ENCODE results near the gene NPR1. TPM values are rescaled to one million over a fixed set of nuclear protein-coding genes. Genes with fewer than 3 reads are reported as not detected.
"Not testable (repeated sequence)": the region's sequence is repeated elsewhere in the genome, so short reads cannot be mapped to it uniquely, and the experiment has no call there.

Gene NPR1
- total RNA-seq, 1 donor from 2014 or later, result 5.9 TPM

DNA sequence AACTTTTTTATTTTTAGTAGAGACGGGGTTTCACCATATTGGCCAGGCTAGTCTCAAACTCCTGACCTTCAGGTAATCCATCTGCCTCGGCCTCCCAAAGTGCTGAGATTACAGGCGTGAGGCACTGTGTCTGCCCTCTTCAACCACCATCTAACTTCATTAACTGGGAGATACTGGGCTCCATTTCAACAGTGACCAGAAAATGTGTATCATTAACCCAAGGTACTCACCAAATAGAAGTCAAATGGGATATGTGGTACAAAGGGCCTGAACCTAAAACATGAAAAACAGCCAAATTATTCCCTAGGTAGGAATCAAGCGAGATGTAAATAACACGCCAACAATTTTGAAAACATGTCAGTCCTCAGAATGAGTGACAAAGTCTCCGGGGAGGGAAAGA, 8.9 kb upstream of the NPR1 start:
- Mint-ChIP-seq H3K4me3 (no peak overlapping the region), H3K27me3 (ENCODE audit: low read depth) (no peaks in the 10 kb centered on the region), H3K27ac (no peak overlapping the region), H3K36me3 (peaks cover 27% of the 10 kb centered on the region), H3K4me1 (peaks cover 17% of the 10 kb centered on the region), H3K9me3 (no peaks in the 10 kb centered on the region)
- TF ChIP-seq CTCF (IDR thresholded peaks at IDR 0.05; ENCODE audit: unreplicated experiment), result no peak
- no peak for DNase-seq (ENCODE audit: low spot score in 2 of 2, unreplicated experiment in 2 of 2)

- H3K4me1 Mint-ChIP-seq, result peaks cover 17% of the 10 kb centered on the region
- DNase-seq (ENCODE audit: low spot score in 2 of 2, unreplicated experiment in 2 of 2), result no peak
- peaks cover 20% of the 10 kb centered on the region for H3K36me3 Mint-ChIP-seq
- no peaks in the 10 kb centered on the region for H3K9me3 Mint-ChIP-seq
- H3K27me3 Mint-ChIP-seq (ENCODE audit: low read depth), result no peaks in the 10 kb centered on the region
- no peak overlapping the region for H3K4me3 Mint-ChIP-seq
- no peak overlapping the region for H3K27ac Mint-ChIP-seq
- TF ChIP-seq CTCF (IDR thresholded peaks at IDR 0.05; ENCODE audit: unreplicated experiment), result no peak
Measured at GRCh38 chr1:153670257-153670858, 8.1 kb upstream of the NPR1 start.

GRCh38 chr1:153670859-153671627, 7.4 kb upstream of the NPR1 start, which contains the start of gene ILF2:
ILF2 (minus strand) TSS chr1:153670993; CDS start chr1:153670922, 71 bp downstream.
- Mint-ChIP-seq H3K9me3 (no peaks in the 10 kb centered on the region), H3K4me3 (no peak within 1 kb of the TSS), H3K4me1 (peaks cover 17% of the 10 kb centered on the region), H3K27me3 (ENCODE audit: low read depth) (no peaks in the 10 kb centered on the region), H3K27ac (peak within 1 kb of the TSS; percentile 67), H3K36me3 (peaks cover 18% of the 10 kb centered on the region)
- DNase-seq (ENCODE audit: low spot score in 2 of 2, unreplicated experiment in 2 of 2), result peak; percentile 87 to 97
- TF ChIP-seq CTCF (IDR thresholded peaks at IDR 0.05; ENCODE audit: unreplicated experiment), result no peak

DNA sequence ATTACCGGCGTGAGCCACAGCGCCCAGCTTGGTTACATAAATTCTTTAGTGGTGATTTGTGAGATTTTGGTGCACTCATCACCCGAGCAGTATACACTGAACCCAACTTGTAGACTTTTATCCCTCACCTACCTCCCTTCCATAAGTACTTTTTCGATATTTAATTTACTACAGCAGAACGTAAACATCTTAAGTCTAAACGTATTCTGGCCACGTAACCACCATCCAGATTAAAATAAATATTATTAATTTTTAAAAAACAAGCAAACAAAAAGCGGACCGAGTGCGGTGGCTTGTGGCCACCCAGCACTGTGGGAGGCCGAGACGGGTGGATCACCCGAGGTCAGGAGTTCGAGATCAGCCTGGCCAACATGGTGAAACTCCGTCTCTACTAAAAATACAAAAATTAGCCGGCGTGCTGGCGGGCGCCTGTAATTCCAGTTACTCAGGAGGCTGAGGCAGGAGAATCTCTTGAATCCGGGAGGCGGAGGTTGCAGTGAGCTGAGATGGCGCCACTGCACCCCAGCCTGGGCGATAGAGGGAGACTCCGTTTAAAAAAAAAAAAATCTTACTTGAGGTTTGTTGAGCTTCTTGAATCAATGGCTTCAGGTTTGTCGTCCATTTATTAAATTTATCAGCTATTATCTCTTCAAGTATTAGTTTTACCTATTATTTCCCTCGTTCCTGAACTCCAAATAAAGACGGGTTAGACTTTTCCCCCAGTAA, 6.7 kb upstream of the NPR1 start:
- DNase-seq (ENCODE audit: low spot score in 2 of 2, unreplicated experiment in 2 of 2); H3K27me3 Mint-ChIP-seq (ENCODE audit: low read depth); H3K4me3 Mint-ChIP-seq; H3K9me3 Mint-ChIP-seq: not testable (repeated sequence)
- H3K36me3 Mint-ChIP-seq, result peaks cover 18% of the 10 kb centered on the region
- H3K4me1 Mint-ChIP-seq, result peaks cover 17% of the 10 kb centered on the region
- peak overlapping the region; percentile 67 for H3K27ac Mint-ChIP-seq

DNA sequence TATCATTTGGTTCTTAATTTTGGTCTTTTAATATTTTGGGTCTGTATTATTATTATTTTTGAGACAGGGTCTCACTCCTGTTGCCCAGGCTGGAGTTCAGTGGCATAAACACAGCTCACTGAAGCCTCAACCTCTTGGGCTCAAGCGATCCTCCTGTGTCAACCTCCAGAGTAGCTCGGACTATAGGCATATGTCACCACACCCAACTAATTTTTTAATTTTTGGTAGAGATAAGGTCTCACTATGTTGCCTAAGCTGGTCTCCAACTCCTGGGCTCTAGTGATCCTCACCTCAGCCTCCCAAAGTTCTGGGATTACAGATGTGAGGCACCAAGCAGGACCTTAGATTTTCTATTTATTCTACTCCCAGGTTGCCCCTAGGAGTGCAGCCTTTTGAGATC, 5.0 kb upstream of the NPR1 start:
- Mint-ChIP-seq H3K4me3 (no peak overlapping the region), H3K36me3 (peaks cover 4% of the 10 kb centered on the region), H3K4me1 (peaks cover 26% of the 10 kb centered on the region), H3K27me3 (ENCODE audit: low read depth) (peaks cover 12% of the 10 kb centered on the region), H3K27ac (peak overlapping the region; percentile 22), H3K9me3 (no peaks in the 10 kb centered on the region)
- no peak for TF ChIP-seq CTCF (IDR thresholded peaks at IDR 0.05; ENCODE audit: unreplicated experiment)
- DNase-seq (ENCODE audit: low spot score in 2 of 2, unreplicated experiment in 2 of 2), result no peak

Measured in mesothelial cell of epicardium (in vitro differentiated cells).